H9 (cell line): Measurements from ENCODE around the gene NFE2L3. TPM values are rescaled to one million over a fixed set of nuclear protein-coding genes. Genes with fewer than 3 reads are reported as not detected.

Experiments used
- DNase-seq: peaks from one replicate; pipeline ENCODE4 v3.0.0-alpha.2; 2017
- H2AFZ ChIP-seq: one replicate; pipeline ENCODE4 v1.6.1; 2013; ENCODE audit warnings: mild to moderate bottlenecking, low read length, control low read depth, moderate library complexity
- H2AK5ac ChIP-seq: 2 replicates; pipeline ENCODE4 v1.6.1; 2013; ENCODE audit warnings: low read length, control low read depth, mixed read lengths; ENCODE audit not compliant: insufficient read length
- H2BK120ac ChIP-seq: one replicate; pipeline ENCODE4 v1.6.1; 2013; ENCODE audit warnings: low read depth, mild to moderate bottlenecking, low read length, control low read depth, inconsistent platforms; ENCODE audit not compliant: poor library complexity, severe bottlenecking
- H2BK12ac ChIP-seq: 2 replicates; pipeline ENCODE4 v1.6.1; 2013; ENCODE audit warnings: low read length, control low read depth, mixed read lengths, low read depth; ENCODE audit not compliant: insufficient read length
- H2BK15ac ChIP-seq: 2 replicates; pipeline ENCODE4 v1.6.1; 2013; ENCODE audit warnings: low read depth, low read length, control low read depth
- H2BK20ac ChIP-seq: one replicate; pipeline ENCODE4 v1.6.1; 2013; ENCODE audit warnings: low read depth, mild to moderate bottlenecking, low read length, control low read depth, inconsistent platforms; ENCODE audit not compliant: poor library complexity, severe bottlenecking
- H2BK5ac ChIP-seq: 2 replicates; pipeline ENCODE4 v1.6.1; 2013; ENCODE audit warnings: low read length, control low read depth, mixed read lengths; ENCODE audit not compliant: insufficient read length
- H3K14ac ChIP-seq: 2 replicates; pipeline ENCODE4 v1.6.1; 2013; ENCODE audit warnings: low read length, control low read depth; ENCODE audit not compliant: insufficient read depth
- H3K18ac ChIP-seq: 2 replicates; pipeline ENCODE4 v1.6.1; 2013; ENCODE audit warnings: low read depth, mild to moderate bottlenecking, mixed read lengths, low read length, control low read depth; ENCODE audit not compliant: insufficient read length
- H3K23ac ChIP-seq: 2 replicates; pipeline ENCODE4 v1.6.1; 2013; ENCODE audit warnings: low read length, control low read depth, mixed read lengths, low read depth; ENCODE audit not compliant: insufficient read length
- H3K23me2 ChIP-seq: 2 replicates; pipeline ENCODE4 v1.6.1; 2013; ENCODE audit warnings: low read depth, mild to moderate bottlenecking, mixed read lengths, low read length, control low read depth; ENCODE audit not compliant: insufficient read length, poor library complexity, severe bottlenecking
- H3K27ac ChIP-seq: 2 replicates; pipeline ENCODE4 v1.5.1; 2013; ENCODE audit warnings: low read length, control low read depth, mixed read lengths, low read depth; ENCODE audit not compliant: insufficient read length
- H3K27me3 ChIP-seq: 2 replicates; pipeline ENCODE4 v1.6.1; 2013; ENCODE audit warnings: low read length, control low read depth, inconsistent platforms; ENCODE audit not compliant: insufficient read depth
- H3K4ac ChIP-seq: 2 replicates; pipeline ENCODE4 v1.6.1; 2013; ENCODE audit warnings: low read depth, mild to moderate bottlenecking, control low read depth, inconsistent platforms, low read length, moderate library complexity
- H3K4me1 ChIP-seq: 2 replicates; pipeline ENCODE4 v1.6.1; 2013; ENCODE audit warnings: low read length, control low read depth, inconsistent platforms; ENCODE audit not compliant: insufficient read depth
- H3K4me2 ChIP-seq: 2 replicates; pipeline ENCODE4 v1.6.1; 2013; ENCODE audit warnings: low read length, control low read depth, mixed read lengths; ENCODE audit not compliant: insufficient read length, insufficient read depth
- H3K56ac ChIP-seq: 2 replicates; pipeline ENCODE4 v1.6.1; 2013; ENCODE audit warnings: low read depth, mild to moderate bottlenecking, mixed read lengths, low read length, control low read depth; ENCODE audit not compliant: insufficient read length
- H3K79me1 ChIP-seq: 2 replicates; pipeline ENCODE4 v1.6.1; 2013; ENCODE audit warnings: low read depth, mild to moderate bottlenecking, moderate library complexity, low read length, control low read depth, inconsistent platforms; ENCODE audit not compliant: insufficient read depth, poor library complexity, severe bottlenecking
- H3K79me2 ChIP-seq: 2 replicates; pipeline ENCODE4 v1.6.1; 2013; ENCODE audit warnings: low read length, control low read depth, inconsistent platforms; ENCODE audit not compliant: insufficient read depth
- H3K9ac ChIP-seq: 2 replicates; pipeline ENCODE4 v1.6.1; 2013; ENCODE audit warnings: low read length, control low read depth, mixed read lengths; ENCODE audit not compliant: insufficient read length; ENCODE audit errors: extremely low read depth
- H3K9me3 ChIP-seq: one replicate; pipeline ENCODE4 v1.6.1; 2013; ENCODE audit warnings: low read depth, low read length, inconsistent platforms; ENCODE audit not compliant: control insufficient read depth
- H3T11ph ChIP-seq: one replicate; pipeline ENCODE4 v1.6.1; 2013; ENCODE audit warnings: mild to moderate bottlenecking, low read length, control low read depth, inconsistent platforms
- H4K20me1 ChIP-seq: one replicate; pipeline ENCODE4 v1.6.1; 2013; ENCODE audit not compliant: control insufficient read depth, insufficient read length, insufficient read depth
- H4K5ac ChIP-seq: 2 replicates; pipeline ENCODE4 v1.6.1; 2013; ENCODE audit warnings: low read depth, mild to moderate bottlenecking, mixed read lengths, low read length, control low read depth; ENCODE audit not compliant: insufficient read length
- H4K8ac ChIP-seq: replicated peaks from 2 replicates; pipeline ENCODE4 v1.6.1; 2013; ENCODE audit warnings: low read length, control low read depth, mixed read lengths, low read depth; ENCODE audit not compliant: insufficient read length
- H4K91ac ChIP-seq: 2 replicates; pipeline ENCODE4 v1.6.1; 2013; ENCODE audit warnings: low read depth, mild to moderate bottlenecking, moderate library complexity, mixed read lengths, low read length, control low read depth; ENCODE audit not compliant: insufficient read length
- H3K27ac Mint-ChIP-seq, 3 experiments: 2 replicates in 2 of 3; 3 replicates in 1 of 3; pipeline ENCODE4 v1.8.0; 2020 to 2021; ENCODE audit warnings: mixed read lengths in 3 of 3, mild to moderate bottlenecking in 1 of 3, moderate library complexity in 1 of 3
- H3K27me3 Mint-ChIP-seq: 2 replicates; pipeline ENCODE4 v1.8.0; 2021; ENCODE audit warnings: low read depth, mild to moderate bottlenecking, moderate library complexity, mixed read lengths
- H3K36me3 Mint-ChIP-seq, 3 experiments: 2 replicates in 2 of 3; 3 replicates in 1 of 3; pipeline ENCODE4 v1.8.0; 2020 to 2021; ENCODE audit warnings: low read depth in 3 of 3, mixed read lengths in 3 of 3; ENCODE audit not compliant: insufficient read depth in 1 of 3
- H3K4me1 Mint-ChIP-seq, 2 experiments: 2 replicates each; pipeline ENCODE4 v1.8.0; 2020; ENCODE audit warnings: mixed read lengths in 2 of 2
- H3K4me3 Mint-ChIP-seq, 2 experiments: 2 replicates in 1 of 2; 3 replicates in 1 of 2; pipeline ENCODE4 v1.8.0; 2020 to 2021; ENCODE audit warnings: mild to moderate bottlenecking in 2 of 2, mixed read lengths in 2 of 2, moderate library complexity in 1 of 2
- H3K9me3 Mint-ChIP-seq, 2 experiments: 2 replicates in 1 of 2; 3 replicates in 1 of 2; pipeline ENCODE4 v1.8.0; 2020; ENCODE audit warnings: mild to moderate bottlenecking in 2 of 2, mixed read lengths in 2 of 2, moderate library complexity in 1 of 2
- WGBS: extraction: QIAGEN DNeasy Blood & Tissue Kit; methylation state at CpG from one replicate; pipeline ENCODE4 v1.1.7; 2013; ENCODE audit warnings: missing lambda C conversion rate, low lambda C conversion rate, mixed read lengths; ENCODE audit not compliant: insufficient read length; ENCODE audit errors: extremely low coverage; 5-methylcytosine and 5-hydroxymethylcytosine counted together
- total RNA-seq: library from RNA; stranded (reverse); gene quantifications from 2 replicates; pipeline ENCODE4 v1.2.1, GENCODE V29; 2021
- TF ChIP-seq, protein P1 (sequence below): fragments of 200-600 bp; sonication (generic); conservative IDR thresholded peaks from 3 replicates; pipeline ENCODE4 v1.8.0; 2021; ENCODE audit warnings: antibody characterized with exemption, mild to moderate bottlenecking

NFE2L3 gene
- total RNA-seq, 1 experiment from 2014 or later = 46.9 TPM

DNA sequence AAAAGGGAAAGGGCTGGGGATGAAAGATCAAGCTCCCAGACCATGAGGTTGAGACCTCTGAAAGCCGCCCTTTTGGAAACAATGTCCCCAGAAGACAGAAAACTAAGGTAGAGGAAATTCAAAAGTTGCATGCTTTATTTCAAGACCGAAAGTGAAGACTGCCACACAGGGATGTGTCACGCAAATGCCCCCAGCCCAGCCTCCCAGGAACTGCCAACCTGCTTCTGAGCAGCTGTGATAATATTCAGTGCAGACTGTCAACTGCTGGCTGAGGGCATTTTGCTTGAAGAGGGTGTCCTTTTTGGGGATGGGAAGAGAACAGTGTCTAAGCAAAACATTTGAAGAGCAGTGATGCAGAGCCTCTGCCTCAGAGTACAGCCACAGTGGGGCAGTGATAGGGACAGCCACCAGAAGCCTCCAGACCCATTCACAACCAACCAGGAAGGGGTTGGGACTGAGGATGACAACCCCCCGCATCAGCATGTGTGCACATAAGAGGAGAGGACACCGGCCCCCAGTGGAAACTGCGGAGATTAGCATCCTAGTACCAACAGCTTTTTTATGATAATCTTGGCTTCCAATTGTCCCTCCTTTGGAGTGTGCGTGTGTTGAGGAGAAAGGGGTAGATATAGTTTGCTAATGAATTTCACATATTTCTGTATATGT, 34.7 kb upstream of the NFE2L3 start:
- Histone ChIP-seq H4K8ac (no peak overlapping the region), H3K4me1 (no peaks in the 10 kb centered on the region), H3K9me3 (no peaks in the 10 kb centered on the region), H2BK12ac (no peak overlapping the region), H3K14ac (no peak overlapping the region), H3K79me1 (no peaks in the 10 kb centered on the region), H3K9ac (no peak overlapping the region), H2AFZ (no peak overlapping the region), H3K4ac (no peak overlapping the region), H3K23ac (no peak overlapping the region), H4K20me1 (no peaks in the 10 kb centered on the region), H4K91ac (no peak overlapping the region), H2BK20ac (no peak overlapping the region), H2BK5ac (no peak overlapping the region), H2BK120ac (no peak overlapping the region), H3K79me2 (no peaks in the 10 kb centered on the region), H3K4me2 (no peak overlapping the region), H3K27ac (no peak overlapping the region), H3K56ac (no peak overlapping the region), H4K5ac (no peak overlapping the region), H2AK5ac (no peak overlapping the region), H3T11ph (no peak overlapping the region), H3K18ac (no peak overlapping the region), H3K27me3 (no peaks in the 10 kb centered on the region), H2BK15ac (no peak overlapping the region), H3K23me2 (no peaks in the 10 kb centered on the region)
- Mint-ChIP-seq H3K4me3 (no peak overlapping the region), H3K27me3 (no peaks in the 10 kb centered on the region), H3K4me1 (peaks cover 13 to 17% of the 10 kb centered on the region in 2 experiments), H3K9me3 (no peaks in the 10 kb centered on the region), H3K36me3 (no peaks in the 10 kb centered on the region), H3K27ac (no peak overlapping the region)
- peak; percentile 14 for DNase-seq
- TF ChIP-seq, protein P1, sequence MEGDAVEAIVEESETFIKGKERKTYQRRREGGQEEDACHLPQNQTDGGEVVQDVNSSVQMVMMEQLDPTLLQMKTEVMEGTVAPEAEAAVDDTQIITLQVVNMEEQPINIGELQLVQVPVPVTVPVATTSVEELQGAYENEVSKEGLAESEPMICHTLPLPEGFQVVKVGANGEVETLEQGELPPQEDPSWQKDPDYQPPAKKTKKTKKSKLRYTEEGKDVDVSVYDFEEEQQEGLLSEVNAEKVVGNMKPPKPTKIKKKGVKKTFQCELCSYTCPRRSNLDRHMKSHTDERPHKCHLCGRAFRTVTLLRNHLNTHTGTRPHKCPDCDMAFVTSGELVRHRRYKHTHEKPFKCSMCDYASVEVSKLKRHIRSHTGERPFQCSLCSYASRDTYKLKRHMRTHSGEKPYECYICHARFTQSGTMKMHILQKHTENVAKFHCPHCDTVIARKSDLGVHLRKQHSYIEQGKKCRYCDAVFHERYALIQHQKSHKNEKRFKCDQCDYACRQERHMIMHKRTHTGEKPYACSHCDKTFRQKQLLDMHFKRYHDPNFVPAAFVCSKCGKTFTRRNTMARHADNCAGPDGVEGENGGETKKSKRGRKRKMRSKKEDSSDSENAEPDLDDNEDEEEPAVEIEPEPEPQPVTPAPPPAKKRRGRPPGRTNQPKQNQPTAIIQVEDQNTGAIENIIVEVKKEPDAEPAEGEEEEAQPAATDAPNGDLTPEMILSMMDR = peak; percentile 27; the same call in 1 of the 3 replicates
- WGBS = no CpG with 5 or more reads among the region's 7 CpGs
